Endothelial cell of umbilical vein (primary cell): ENCODE measurements around the gene SPINK4. TPM values are rescaled to one million over a fixed set of nuclear protein-coding genes. Genes with fewer than 3 reads are reported as not detected.

Experiments used
- BruUV-seq: library from RNA; stranded (reverse); fragments of 400-500 nt; replicated peaks from 2 replicates; lab custom pipeline; 2021; lab: Mats Ljungman, UMichigan
- CTCF ChIA-PET: fragments of 300-600, 350-600 bp; sonication (Branson Sonifier 250); formaldehyde crosslinking; loops from one replicate; lab custom pipeline; 2021; ENCODE audit warnings: antibody characterized with exemption, inconsistent platforms; lab: Charles Lee
- POLR2A ChIA-PET: fragments of 300-600, 350-600 bp; sonication (Branson Sonifier 250); formaldehyde crosslinking; loops from one replicate; lab custom pipeline; 2021; ENCODE audit warnings: antibody characterized with exemption, inconsistent platforms; lab: Charles Lee
- DNase-seq: peaks from one replicate; pipeline ENCODE4 v3.0.0-alpha.2; 2011; ENCODE audit warnings: low read depth, low spot score
- FAIRE-seq: peaks from 2 replicates; lab custom pipeline; 2011; peaks lifted over from hg19 to GRCh38; lab: Jason Lieb, UNC
- H2AFZ ChIP-seq: 2 replicates; pipeline ENCODE4 v1.6.0; 2012; ENCODE audit warnings: low read depth, low read length, control low read depth, inconsistent platforms
- H3K27ac ChIP-seq: 2 replicates; pipeline ENCODE4 v1.5.1; 2011; ENCODE audit warnings: low read depth, mild to moderate bottlenecking, control low read depth, low read length, moderate library complexity; ENCODE audit not compliant: insufficient read depth
- H3K27me3 ChIP-seq, 2 experiments: 2 replicates each; pipeline versions ENCODE4 v1.6.0 to v1.6.1; 2011; ENCODE audit warnings: low read length in 2 of 2, mixed read lengths in 1 of 2; ENCODE audit not compliant: control insufficient read depth in 2 of 2, insufficient read depth in 2 of 2
- H3K36me3 ChIP-seq, 2 experiments: 2 replicates in 1 of 2; 3 replicates in 1 of 2; pipeline ENCODE4 v1.5.1; 2011; ENCODE audit warnings: low read length in 2 of 2, mild to moderate bottlenecking in 1 of 2, moderate library complexity in 1 of 2; ENCODE audit not compliant: control insufficient read depth in 2 of 2, insufficient read depth in 2 of 2; ENCODE audit errors: extremely low read depth in 1 of 2
- H3K4me1 ChIP-seq: 3 replicates; pipeline ENCODE4 v1.5.1; 2011; ENCODE audit warnings: mild to moderate bottlenecking, low read length; ENCODE audit not compliant: control insufficient read depth, insufficient read depth; ENCODE audit errors: extremely low read depth
- H3K4me2 ChIP-seq: 2 replicates; pipeline ENCODE4 v1.6.1; 2011; ENCODE audit warnings: low read length, control low read depth, mixed read lengths; ENCODE audit not compliant: insufficient read depth
- H3K4me3 ChIP-seq, 3 experiments: fragments of 200-600 bp in 1 of 3; sonication (generic), shearing (Covaris generic) in 1 of 3; replicated peaks in 1 of 3; 2 replicates each; pipeline ENCODE4 v1.5.1; 2011 to 2016; ENCODE audit warnings: control low read depth in 3 of 3, low read length in 3 of 3, mild to moderate bottlenecking in 2 of 3, inconsistent platforms in 1 of 3, low read depth in 1 of 3, moderate library complexity in 1 of 3; ENCODE audit not compliant: insufficient read depth in 1 of 3
- H3K79me2 ChIP-seq: 2 replicates; pipeline ENCODE4 v1.6.0; 2012; ENCODE audit warnings: low read length, inconsistent platforms; ENCODE audit not compliant: control insufficient read depth, insufficient read depth
- H3K9ac ChIP-seq: replicated peaks from 2 replicates; pipeline ENCODE3; 2011; ENCODE audit warnings: low read length, control low read depth; ENCODE audit not compliant: insufficient read depth; ENCODE audit errors: extremely low read depth
- H3K9me1 ChIP-seq: replicated peaks from 3 replicates; pipeline ENCODE4 v1.6.0; 2011; ENCODE audit warnings: mild to moderate bottlenecking, low read length; ENCODE audit not compliant: control insufficient read depth, insufficient read depth; ENCODE audit errors: extremely low read depth
- H3K9me3 ChIP-seq: replicated peaks from 2 replicates; pipeline ENCODE4 v1.5.1; 2012; ENCODE audit warnings: low read length, inconsistent platforms; ENCODE audit not compliant: control insufficient read depth, insufficient read depth
- H4K20me1 ChIP-seq: replicated peaks from 2 replicates; pipeline ENCODE3; 2011; ENCODE audit warnings: mild to moderate bottlenecking, low read length; ENCODE audit not compliant: control insufficient read depth, insufficient read depth; ENCODE audit errors: extremely low read depth
- CTCF ChIP-seq, 2 donors: IDR thresholded peaks; 1 replicate in 1 of 2; 2 replicates in 1 of 2; pipeline ENCODE4 v1.5.1; 2011; ENCODE audit warnings: low read length in 2 of 2, mild to moderate bottlenecking in 2 of 2, moderate library complexity in 2 of 2, control low read depth in 1 of 2, inconsistent platforms in 1 of 2, low read depth in 1 of 2; ENCODE audit not compliant: insufficient read depth in 1 of 2; ENCODE audit errors: extremely low read depth in 1 of 2
- EZH2 ChIP-seq: IDR thresholded peaks from 2 replicates; pipeline ENCODE4 v1.6.1; 2012; ENCODE audit warnings: borderline replicate concordance, low read depth, mild to moderate bottlenecking, moderate library complexity, low read length, inconsistent platforms; ENCODE audit not compliant: severe bottlenecking
- FOS ChIP-seq: IDR thresholded peaks from 2 replicates; pipeline ENCODE4 v1.6.1; 2011; ENCODE audit warnings: mild to moderate bottlenecking, low read length, moderate library complexity, borderline replicate concordance; ENCODE audit not compliant: insufficient read depth
- GATA2 ChIP-seq: IDR thresholded peaks from 2 replicates; pipeline ENCODE4 v1.7.0; 2011; ENCODE audit warnings: low read depth, mild to moderate bottlenecking, moderate library complexity, mixed read lengths, low read length; ENCODE audit not compliant: insufficient read length, insufficient read depth
- JUN ChIP-seq: IDR thresholded peaks from 2 replicates; pipeline ENCODE4 v1.6.1; 2011; ENCODE audit warnings: borderline replicate concordance, low read depth; ENCODE audit not compliant: insufficient read length, insufficient read depth
- MAX ChIP-seq: IDR thresholded peaks from 2 replicates; pipeline ENCODE4 v1.6.1; 2011; ENCODE audit not compliant: insufficient read depth, insufficient read length
- MYC ChIP-seq: IDR thresholded peaks from one replicate; pipeline ENCODE4 v1.6.1; 2011; ENCODE audit warnings: mild to moderate bottlenecking, low read depth, low read length
- POLR2A ChIP-seq: IDR thresholded peaks from 2 replicates; pipeline ENCODE4 v1.6.1; 2012; ENCODE audit warnings: low read depth, mild to moderate bottlenecking, control low read depth, low read length
- POLR2AphosphoS5 ChIP-seq: IDR thresholded peaks from 2 replicates; pipeline ENCODE4 v1.6.1; 2012; ENCODE audit warnings: low read depth, mild to moderate bottlenecking, control low read depth, low read length, moderate library complexity; ENCODE audit not compliant: insufficient read depth
- dilution Hi-C: fragments of 300-500 bp; cut with MboI; formaldehyde crosslinking; loops from one replicate; pipeline ENCODE4 v1.15.0; 2019; ENCODE audit warnings: low sequenced_read_pairs; ENCODE audit not compliant: extremely low pct_ligation_motif_present
- intact Hi-C: fragments of 100-400 bp; cut with micrococcal nuclease; formaldehyde crosslinking; loops from one replicate; pipeline ENCODE4 v1.10.0; 2022
- polyA plus RNA-seq, 4 experiments: library from polyadenylated mRNA; depleted of rRNA in 3 of 4; stranded (reverse) in 3 of 4; unstranded in 1 of 4; fragments of >200 nt; gene quantifications; 2 replicates each; pipeline versions ENCODE4 v1.2.1 to v1.2.3, GENCODE V29; 2011 to 2012; ENCODE audit warnings: missing spikeins in 1 of 4
- total RNA-seq: library from RNA; stranded (reverse); gene quantifications from 2 replicates; pipeline ENCODE4 v1.2.3, GENCODE V29; 2021

The SPINK4 gene
- total and polyA plus RNA-seq, 2 donors (not counting 3 experiments of a cell fraction or from before 2014, with no cell fraction given): not detected

GRCh38 chr9:33254211-33254610 is 14.2 kb downstream of the SPINK4 start:
- dilution Hi-C loops (no loop called here), intact Hi-C loops (no loop called here)
- H3K4me2 ChIP-seq: no peak overlapping the region
- no peaks in the 10 kb centered on the region for H3K79me2 ChIP-seq
- H3K9me1 ChIP-seq: no peaks in the 10 kb centered on the region
- H3K36me3 ChIP-seq: peaks cover 33 to 36% of the 10 kb centered on the region in 2 experiments
- DNase-seq: no peak
- no TSS peak for BruUV-seq
- no peak for TF ChIP-seq CTCF (IDR thresholded peaks at IDR 0.05; ENCODE audit: extremely low read depth in 1 of 2, insufficient read depth in 1 of 2, low read depth in 1 of 2, low read length in 2 of 2)
- no peaks in the 10 kb centered on the region for H3K27me3 ChIP-seq
- H3K4me3 ChIP-seq: no peak overlapping the region
- ChIA-PET POLR2A (interaction anchor here (0.6 to 0.7 kb wide), 2 partner anchors 21 to 266 kb away, joined by 4 to 8 read pairs; no protein-coding TSS in a partner anchor), CTCF (interaction anchor here (1.1 to 1.7 kb wide), 2 partner anchors 10 to 193 kb away, joined by 5 to 6 read pairs; partner anchors contain the start of genes BAG1 and CHMP5)
- no peak overlapping the region for H3K27ac ChIP-seq
- no peaks in the 10 kb centered on the region for H3K9me3 ChIP-seq
- H3K9ac ChIP-seq: no peak overlapping the region
- FAIRE-seq: no peak
- no peak overlapping the region for H2AFZ ChIP-seq
- H3K4me1 ChIP-seq: no peaks in the 10 kb centered on the region
- H4K20me1 ChIP-seq: no peaks in the 10 kb centered on the region

- FAIRE-seq (no peak), DNase-seq (no peak)
- ChIA-PET POLR2A (no interaction called here), CTCF (no interaction called here)
- H3K9ac ChIP-seq: no peak overlapping the region
- no peak overlapping the region for H3K4me2 ChIP-seq
- dilution Hi-C loops: no loop called here
- H3K9me1 ChIP-seq: no peaks in the 10 kb centered on the region
- TF ChIP-seq JUN (no peak), CTCF (IDR thresholded peaks at IDR 0.05; ENCODE audit: extremely low read depth in 1 of 2, insufficient read depth in 1 of 2, low read depth in 1 of 2, low read length in 2 of 2) (no peak), GATA2 (no peak), MYC (no peak), EZH2 (no peak), MAX (no peak), POLR2A (no peak), FOS (no peak), POLR2AphosphoS5 (no peak)
- BruUV-seq: no TSS peak
- H4K20me1 ChIP-seq: no peaks in the 10 kb centered on the region
- no peak overlapping the region for H3K4me3 ChIP-seq
- peaks cover 41 to 44% of the 10 kb centered on the region in 2 experiments for H3K36me3 ChIP-seq
- no peaks in the 10 kb centered on the region for H3K4me1 ChIP-seq
- no peaks in the 10 kb centered on the region for H3K27me3 ChIP-seq
- intact Hi-C loops: no loop called here
- no peak overlapping the region for H2AFZ ChIP-seq
- no peak overlapping the region for H3K27ac ChIP-seq
- no peaks in the 10 kb centered on the region for H3K79me2 ChIP-seq
- no peaks in the 10 kb centered on the region for H3K9me3 ChIP-seq
These were observed 15.0 kb downstream of the SPINK4 start for GRCh38 chr9:33255014-33255413.
